HG03520 (cell line): ENCODE data around the gene RASL10B.
"Not testable (repeated sequence)": the region's sequence is repeated elsewhere in the genome, so short reads cannot be mapped to it uniquely, and the experiment has no call there.

Experiments used
- ATAC-seq: cut with Tn5 transposase; IDR thresholded peaks from one replicate; pipeline ENCODE4 v1.9.1; 2021; ENCODE audit warnings: mild to moderate bottlenecking, moderate library complexity; ENCODE audit not compliant: unreplicated experiment

Gene RASL10B

GRCh38 chr17:35740997-35741931 lies 9.8 kb downstream of the RASL10B start:
- ATAC-seq: no peak

GRCh38 chr17:35742496-35742895 lies 11.1 kb downstream of the RASL10B start:
- ATAC-seq: no peak

GRCh38 chr17:35742896-35743477 lies 11.5 kb downstream of the RASL10B start:
- ATAC-seq: no peak

- ATAC-seq: no peak
These were observed 12.3 kb downstream of the RASL10B start for GRCh38 chr17:35743626-35744328.

- no peak for ATAC-seq
These were observed 13.4 kb downstream of the RASL10B start for GRCh38 chr17:35744830-35745229.

- ATAC-seq: no peak
These were observed 13.8 kb downstream of the RASL10B start for GRCh38 chr17:35745246-35745645.

- no peak for ATAC-seq
These were observed 14.4 kb downstream of the RASL10B start for GRCh38 chr17:35745749-35746320.

- no peak for ATAC-seq
These were observed 16.1 kb downstream of the RASL10B start for GRCh38 chr17:35747540-35748017.

GRCh38 chr17:35748341-35748841 lies 17.0 kb downstream of the RASL10B start:
- no peak for ATAC-seq

- no peak for ATAC-seq
These were observed 17.5 kb downstream of the RASL10B start for GRCh38 chr17:35748979-35749378.

- no peak for ATAC-seq
These were observed 18.3 kb downstream of the RASL10B start for GRCh38 chr17:35749560-35750412.

GRCh38 chr17:35750526-35751395 lies 19.3 kb downstream of the RASL10B start:
- no peak for ATAC-seq

- ATAC-seq: not testable (repeated sequence)
These were observed 20.1 kb downstream of the RASL10B start for GRCh38 chr17:35751541-35751940.

GRCh38 chr17:35752471-35752870 lies 21.0 kb downstream of the RASL10B start:
- no peak for ATAC-seq

- ATAC-seq: no peak
These were observed 21.7 kb downstream of the RASL10B start, which contains the start of gene GAS2L2 for GRCh38 chr17:35752945-35753764. TSS of gene GAS2L2 (minus strand) at chr17:35753239. CDS start at chr17:35752850, 389 bp downstream.

GRCh38 chr17:35757243-35757642 lies 25.8 kb downstream of the RASL10B start:
- no peak for ATAC-seq

GRCh38 chr17:35760587-35760986 lies 29.1 kb downstream of the RASL10B start, which contains the start of gene C17orf50:
TSS of gene C17orf50 (plus strand) at chr17:35760887. CDS start at chr17:35760942, 55 bp downstream.
- ATAC-seq: no peak

GRCh38 chr17:35761601-35762000 lies 30.2 kb downstream of the RASL10B start:
- ATAC-seq: no peak
